HG03103 (cell line): ENCODE results near the gene CABCOCO1.

Experiments
- ATAC-seq: cut with Tn5 transposase; IDR thresholded peaks from one replicate; pipeline ENCODE4 v1.9.1; 2021; ENCODE audit warnings: low read depth; ENCODE audit not compliant: unreplicated experiment

CABCOCO1 gene

GRCh38 chr10:61662794-61663259, at the start of gene CABCOCO1:
CABCOCO1 (plus strand) TSS chr10:61662929; CDS start chr10:61662973, 44 bp downstream.
- no peak for ATAC-seq

GRCh38 chr10:61613665-61614064, 49.1 kb upstream of the CABCOCO1 start:
- no peak for ATAC-seq

GRCh38 chr10:61616611-61617010, 46.1 kb upstream of the CABCOCO1 start:
- no peak for ATAC-seq

GRCh38 chr10:61617180-61617579, 45.5 kb upstream of the CABCOCO1 start:
- ATAC-seq = no peak

GRCh38 chr10:61617586-61617985, 45.1 kb upstream of the CABCOCO1 start:
- no peak for ATAC-seq

GRCh38 chr10:61618388-61618961, 44.3 kb upstream of the CABCOCO1 start:
- no peak for ATAC-seq

GRCh38 chr10:61620506-61620905, 42.2 kb upstream of the CABCOCO1 start:
- ATAC-seq = no peak

GRCh38 chr10:61621605-61622051, 41.1 kb upstream of the CABCOCO1 start:
- no peak for ATAC-seq

- no peak for ATAC-seq
Observed at GRCh38 chr10:61623161-61623560, 39.6 kb upstream of the CABCOCO1 start.

GRCh38 chr10:61626209-61626608, 36.5 kb upstream of the CABCOCO1 start:
- no peak for ATAC-seq

- ATAC-seq = no peak
Observed at GRCh38 chr10:61627266-61627665, 35.5 kb upstream of the CABCOCO1 start.

- no peak for ATAC-seq
Observed at GRCh38 chr10:61628151-61628874, 34.4 kb upstream of the CABCOCO1 start.

- ATAC-seq = no peak
Observed at GRCh38 chr10:61628875-61629513, 33.7 kb upstream of the CABCOCO1 start.

GRCh38 chr10:61629576-61629975, 33.2 kb upstream of the CABCOCO1 start:
- no peak for ATAC-seq

GRCh38 chr10:61632057-61632670, 30.6 kb upstream of the CABCOCO1 start:
- ATAC-seq = no peak

- ATAC-seq = no peak
Observed at GRCh38 chr10:61633665-61634064, 29.1 kb upstream of the CABCOCO1 start.

GRCh38 chr10:61634746-61635145, 28.0 kb upstream of the CABCOCO1 start:
- ATAC-seq = no peak

- no peak for ATAC-seq
Observed at GRCh38 chr10:61635471-61635870, 27.3 kb upstream of the CABCOCO1 start.

GRCh38 chr10:61635932-61636331, 26.8 kb upstream of the CABCOCO1 start:
- ATAC-seq = no peak

- no peak for ATAC-seq
Observed at GRCh38 chr10:61639952-61640351, 22.8 kb upstream of the CABCOCO1 start.

- no peak for ATAC-seq
Observed at GRCh38 chr10:61640856-61641255, 21.9 kb upstream of the CABCOCO1 start.
